HepG2 (cell line): ENCODE results near the gene MASP2. TPM values are rescaled to one million over a fixed set of nuclear protein-coding genes. Genes with fewer than 3 reads are reported as not detected.
A peak's percentile ranks its signal among the peaks of the same experiment; 100 is the strongest.

Experiments used
- CC2D1A ChIP-seq: sonication (generic); formaldehyde crosslinking; IDR thresholded peaks from 2 replicates; pipeline ENCODE4 v1.8.1; 2023; ENCODE audit warnings: mild to moderate bottlenecking, missing genetic modification reagents
- ETV6 ChIP-seq: sonication (generic); formaldehyde crosslinking; conservative IDR thresholded peaks from 2 replicates; pipeline ENCODE4 v1.4.0; 2020; ENCODE audit warnings: missing genetic modification reagents
- HMG20A ChIP-seq: IDR thresholded peaks from 2 replicates; pipeline ENCODE4 v1.6.1; 2016; ENCODE audit warnings: borderline replicate concordance
- HOXA3 ChIP-seq: sonication (generic); formaldehyde crosslinking; IDR thresholded peaks from 2 replicates; pipeline ENCODE4 v1.5.0; 2020; ENCODE audit warnings: missing genetic modification reagents
- MXI1 ChIP-seq: IDR thresholded peaks from 3 replicates; pipeline ENCODE4 v1.6.1; 2012; ENCODE audit warnings: low read depth, low read length, inconsistent platforms, borderline replicate concordance
- NFE2L1 ChIP-seq: sonication (generic); formaldehyde crosslinking; IDR thresholded peaks from 2 replicates; pipeline ENCODE4 v1.4.0; 2020; ENCODE audit warnings: missing genetic modification reagents, mild to moderate bottlenecking, borderline replicate concordance
- PCBP1 ChIP-seq: fragments of 200-400 bp; formaldehyde crosslinking; IDR thresholded peaks from 2 replicates; pipeline ENCODE4 v1.6.1; 2017; ENCODE audit warnings: mild to moderate bottlenecking, low read depth, low read length, borderline replicate concordance
- PCBP2 ChIP-seq: fragments of 200-400 bp; formaldehyde crosslinking; optimal IDR thresholded peaks from 2 replicates; pipeline ENCODE3; 2018; ENCODE audit warnings: low read length, low read depth; ENCODE audit not compliant: poor library complexity, severe bottlenecking
- SETDB1 ChIP-seq: sonication (generic); formaldehyde crosslinking; IDR thresholded peaks from 2 replicates; pipeline ENCODE4 v1.5.1; 2020; ENCODE audit warnings: missing genetic modification reagents, mild to moderate bottlenecking, borderline replicate concordance
- ZFX ChIP-seq: sonication (generic); formaldehyde crosslinking; IDR thresholded peaks from 2 replicates; pipeline ENCODE4 v1.4.0; 2020; ENCODE audit warnings: mild to moderate bottlenecking, low read depth, missing genetic modification reagents, moderate library complexity
- ZNF264 ChIP-seq: sonication (generic); formaldehyde crosslinking; IDR thresholded peaks from 2 replicates; pipeline ENCODE4 v1.4.0; 2020; ENCODE audit warnings: missing genetic modification reagents
- ZNF367 ChIP-seq: sonication (generic); formaldehyde crosslinking; IDR thresholded peaks from 2 replicates; pipeline ENCODE4 v1.4.0; 2020; ENCODE audit warnings: missing genetic modification reagents, borderline replicate concordance
- ZNF879 ChIP-seq: sonication (generic); formaldehyde crosslinking; IDR thresholded peaks from 2 replicates; pipeline ENCODE4 v1.8.1; 2023; ENCODE audit warnings: missing genetic modification reagents
- ZZZ3 ChIP-seq: sonication (generic); formaldehyde crosslinking; IDR thresholded peaks from 2 replicates; pipeline ENCODE4 v1.4.0; 2020; ENCODE audit warnings: missing genetic modification reagents, mild to moderate bottlenecking, borderline replicate concordance
- polyA plus RNA-seq, 8 experiments: library from polyadenylated mRNA; depleted of rRNA in 3 of 8; stranded (reverse) in 7 of 8; unstranded in 1 of 8; fragments of >200 nt; fragmentation: Illumina TruSeq in 4 of 8; extraction: Trizol in 4 of 8; gene quantifications; 2 replicates each; pipeline versions ENCODE4 v1.2.1 to v1.2.3, GENCODE V29; 2011 to 2016; ENCODE audit warnings: low read depth in 4 of 8, missing spikeins in 1 of 8, mixed read lengths in 1 of 8; ENCODE audit not compliant: insufficient read depth in 1 of 8
- total RNA-seq, 5 experiments: library from RNA; depleted of rRNA; stranded (reverse); fragments of >200 nt; fragmentation: Illumina TruSeq; extraction: Trizol; gene quantifications; 2 replicates each; pipeline ENCODE4 v1.2.3, GENCODE V29; 2016; ENCODE audit warnings: low read depth in 1 of 5
- TF ChIP-seq, protein P1 (sequence below): sonication (generic); formaldehyde crosslinking; IDR thresholded peaks from 2 replicates; pipeline ENCODE4 v1.4.0; 2020; ENCODE audit warnings: missing genetic modification reagents
- TF ChIP-seq, protein P2 (sequence below): sonication (generic); formaldehyde crosslinking; conservative IDR thresholded peaks from 2 replicates; pipeline ENCODE4 v1.8.0; 2022; ENCODE audit warnings: mild to moderate bottlenecking, moderate library complexity, missing genetic modification reagents
- TF ChIP-seq, protein P3 (sequence below): sonication (generic); formaldehyde crosslinking; IDR thresholded peaks from 2 replicates; pipeline ENCODE4 v1.4.0; 2020; ENCODE audit warnings: missing genetic modification reagents
- TF ChIP-seq, protein P4 (sequence below): sonication (generic); formaldehyde crosslinking; IDR thresholded peaks from 2 replicates; pipeline ENCODE4 v1.5.1; 2020; ENCODE audit warnings: missing genetic modification reagents, mild to moderate bottlenecking, borderline replicate concordance

Gene MASP2
- total and polyA plus RNA-seq, 2 of the 13 experiments (the other 11 are each of a cell fraction or from before 2014, with no cell fraction given) = 7.1 to 11.8 TPM

DNA sequence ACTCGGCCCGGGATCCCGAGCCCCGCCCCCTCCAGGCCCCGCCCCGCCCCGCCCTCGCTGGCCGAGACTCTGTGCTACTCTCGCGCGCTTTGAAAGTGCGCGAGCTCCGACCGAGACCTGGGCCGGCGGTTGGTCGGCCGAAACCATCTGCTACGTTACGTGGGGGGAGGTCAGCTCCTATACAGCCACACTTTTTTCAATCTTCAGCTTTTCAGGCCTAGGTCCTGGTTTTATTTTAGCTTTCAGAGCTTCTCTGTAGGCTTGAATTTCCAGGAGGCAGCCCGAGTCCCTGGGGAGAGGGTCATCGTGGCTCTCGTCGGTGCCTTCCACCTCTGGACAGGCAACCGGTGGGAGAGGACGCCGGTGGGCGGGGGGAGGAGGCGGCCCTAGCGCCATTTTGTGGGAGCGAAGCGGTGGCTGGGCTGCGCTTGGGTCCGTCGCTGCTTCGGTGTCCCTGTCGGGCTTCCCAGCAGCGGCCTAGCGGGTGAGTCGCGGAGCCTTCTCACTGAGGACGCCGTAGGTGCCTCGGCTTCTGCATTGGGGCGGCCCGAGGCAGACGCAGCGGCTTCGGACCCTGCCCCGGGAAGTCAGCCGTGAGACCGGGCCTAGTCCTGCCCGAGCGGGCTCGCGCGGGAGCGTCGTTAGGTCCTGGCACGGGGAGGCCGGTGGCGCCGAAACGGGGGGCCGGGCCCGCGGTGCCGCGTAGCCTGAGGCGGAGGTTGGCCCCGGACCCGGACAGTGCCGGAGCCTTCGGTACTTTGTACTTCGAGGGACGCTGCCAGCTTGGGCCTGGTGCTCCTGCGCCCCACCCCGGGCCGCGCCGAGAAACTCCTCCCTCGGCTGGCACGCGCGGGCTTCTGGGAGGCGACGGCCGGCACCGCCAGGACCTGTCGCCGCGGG, 34.5 kb downstream of the MASP2 start, which contains the start of gene TARDBP (continued):
- TF ChIP-seq ZZZ3 (CRISPR knock-in tag) (peak; percentile 84; the same call in 1 of the 2 replicates), SETDB1 (CRISPR knock-in tag) (0 out of 2 replicates have a peak, but pooled peaks have one; percentile 46), CC2D1A (CRISPR knock-in tag) (no peak), NFE2L1 (CRISPR knock-in tag) (peak; percentile 89), ZNF264 (0 out of 2 replicates have a peak, but pooled peaks have one; percentile 16), ZNF879 (no peak), MXI1 (peak; percentile 49; the same call in 1 of the 3 replicates), ETV6 (CRISPR knock-in tag) (0 out of 2 replicates have a peak, but pooled peaks have one; percentile 56), HOXA3 (CRISPR knock-in tag) (peak; percentile 63), HMG20A (CRISPR knock-in tag) (peak; percentile 31; the same call in 1 of the 2 replicates), PCBP1 (peak; percentile 85; the same call in 1 of the 2 replicates), PCBP2 (no peak), ZFX (CRISPR knock-in tag) (peak; percentile 100), ZNF367 (CRISPR knock-in tag) (peak; percentile 46; the same call in 1 of the 2 replicates)
- TF ChIP-seq, protein P1, sequence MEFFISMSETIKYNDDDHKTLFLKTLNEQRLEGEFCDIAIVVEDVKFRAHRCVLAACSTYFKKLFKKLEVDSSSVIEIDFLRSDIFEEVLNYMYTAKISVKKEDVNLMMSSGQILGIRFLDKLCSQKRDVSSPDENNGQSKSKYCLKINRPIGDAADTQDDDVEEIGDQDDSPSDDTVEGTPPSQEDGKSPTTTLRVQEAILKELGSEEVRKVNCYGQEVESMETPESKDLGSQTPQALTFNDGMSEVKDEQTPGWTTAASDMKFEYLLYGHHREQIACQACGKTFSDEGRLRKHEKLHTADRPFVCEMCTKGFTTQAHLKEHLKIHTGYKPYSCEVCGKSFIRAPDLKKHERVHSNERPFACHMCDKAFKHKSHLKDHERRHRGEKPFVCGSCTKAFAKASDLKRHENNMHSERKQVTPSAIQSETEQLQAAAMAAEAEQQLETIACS (CRISPR knock-in tag) = peak; percentile 55; the same call in 1 of the 2 replicates
- TF ChIP-seq, protein P2, sequence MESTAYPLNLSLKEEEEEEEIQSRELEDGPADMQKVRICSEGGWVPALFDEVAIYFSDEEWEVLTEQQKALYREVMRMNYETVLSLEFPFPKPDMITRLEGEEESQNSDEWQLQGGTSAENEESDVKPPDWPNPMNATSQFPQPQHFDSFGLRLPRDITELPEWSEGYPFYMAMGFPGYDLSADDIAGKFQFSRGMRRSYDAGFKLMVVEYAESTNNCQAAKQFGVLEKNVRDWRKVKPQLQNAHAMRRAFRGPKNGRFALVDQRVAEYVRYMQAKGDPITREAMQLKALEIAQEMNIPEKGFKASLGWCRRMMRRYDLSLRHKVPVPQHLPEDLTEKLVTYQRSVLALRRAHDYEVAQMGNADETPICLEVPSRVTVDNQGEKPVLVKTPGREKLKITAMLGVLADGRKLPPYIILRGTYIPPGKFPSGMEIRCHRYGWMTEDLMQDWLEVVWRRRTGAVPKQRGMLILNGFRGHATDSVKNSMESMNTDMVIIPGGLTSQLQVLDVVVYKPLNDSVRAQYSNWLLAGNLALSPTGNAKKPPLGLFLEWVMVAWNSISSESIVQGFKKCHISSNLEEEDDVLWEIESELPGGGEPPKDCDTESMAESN (CRISPR knock-in tag) = peak; percentile 85
- TF ChIP-seq, protein P3, sequence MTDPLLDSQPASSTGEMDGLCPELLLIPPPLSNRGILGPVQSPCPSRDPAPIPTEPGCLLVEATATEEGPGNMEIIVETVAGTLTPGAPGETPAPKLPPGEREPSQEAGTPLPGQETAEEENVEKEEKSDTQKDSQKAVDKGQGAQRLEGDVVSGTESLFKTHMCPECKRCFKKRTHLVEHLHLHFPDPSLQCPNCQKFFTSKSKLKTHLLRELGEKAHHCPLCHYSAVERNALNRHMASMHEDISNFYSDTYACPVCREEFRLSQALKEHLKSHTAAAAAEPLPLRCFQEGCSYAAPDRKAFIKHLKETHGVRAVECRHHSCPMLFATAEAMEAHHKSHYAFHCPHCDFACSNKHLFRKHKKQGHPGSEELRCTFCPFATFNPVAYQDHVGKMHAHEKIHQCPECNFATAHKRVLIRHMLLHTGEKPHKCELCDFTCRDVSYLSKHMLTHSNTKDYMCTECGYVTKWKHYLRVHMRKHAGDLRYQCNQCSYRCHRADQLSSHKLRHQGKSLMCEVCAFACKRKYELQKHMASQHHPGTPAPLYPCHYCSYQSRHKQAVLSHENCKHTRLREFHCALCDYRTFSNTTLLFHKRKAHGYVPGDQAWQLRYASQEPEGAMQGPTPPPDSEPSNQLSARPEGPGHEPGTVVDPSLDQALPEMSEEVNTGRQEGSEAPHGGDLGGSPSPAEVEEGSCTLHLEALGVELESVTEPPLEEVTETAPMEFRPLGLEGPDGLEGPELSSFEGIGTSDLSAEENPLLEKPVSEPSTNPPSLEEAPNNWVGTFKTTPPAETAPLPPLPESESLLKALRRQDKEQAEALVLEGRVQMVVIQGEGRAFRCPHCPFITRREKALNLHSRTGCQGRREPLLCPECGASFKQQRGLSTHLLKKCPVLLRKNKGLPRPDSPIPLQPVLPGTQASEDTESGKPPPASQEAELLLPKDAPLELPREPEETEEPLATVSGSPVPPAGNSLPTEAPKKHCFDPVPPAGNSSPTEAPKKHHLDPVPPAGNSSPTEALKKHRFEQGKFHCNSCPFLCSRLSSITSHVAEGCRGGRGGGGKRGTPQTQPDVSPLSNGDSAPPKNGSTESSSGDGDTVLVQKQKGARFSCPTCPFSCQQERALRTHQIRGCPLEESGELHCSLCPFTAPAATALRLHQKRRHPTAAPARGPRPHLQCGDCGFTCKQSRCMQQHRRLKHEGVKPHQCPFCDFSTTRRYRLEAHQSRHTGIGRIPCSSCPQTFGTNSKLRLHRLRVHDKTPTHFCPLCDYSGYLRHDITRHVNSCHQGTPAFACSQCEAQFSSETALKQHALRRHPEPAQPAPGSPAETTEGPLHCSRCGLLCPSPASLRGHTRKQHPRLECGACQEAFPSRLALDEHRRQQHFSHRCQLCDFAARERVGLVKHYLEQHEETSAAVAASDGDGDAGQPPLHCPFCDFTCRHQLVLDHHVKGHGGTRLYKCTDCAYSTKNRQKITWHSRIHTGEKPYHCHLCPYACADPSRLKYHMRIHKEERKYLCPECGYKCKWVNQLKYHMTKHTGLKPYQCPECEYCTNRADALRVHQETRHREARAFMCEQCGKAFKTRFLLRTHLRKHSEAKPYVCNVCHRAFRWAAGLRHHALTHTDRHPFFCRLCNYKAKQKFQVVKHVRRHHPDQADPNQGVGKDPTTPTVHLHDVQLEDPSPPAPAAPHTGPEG (CRISPR knock-in tag) = peak; percentile 50; the same call in 1 of the 2 replicates
- TF ChIP-seq, protein P4, sequence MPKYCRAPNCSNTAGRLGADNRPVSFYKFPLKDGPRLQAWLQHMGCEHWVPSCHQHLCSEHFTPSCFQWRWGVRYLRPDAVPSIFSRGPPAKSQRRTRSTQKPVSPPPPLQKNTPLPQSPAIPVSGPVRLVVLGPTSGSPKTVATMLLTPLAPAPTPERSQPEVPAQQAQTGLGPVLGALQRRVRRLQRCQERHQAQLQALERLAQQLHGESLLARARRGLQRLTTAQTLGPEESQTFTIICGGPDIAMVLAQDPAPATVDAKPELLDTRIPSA (CRISPR knock-in tag) = peak; percentile 70; the same call in 1 of the 2 replicates
